Ovary (tissue), 9 donors: ENCODE measurements around the gene CTNNA1. TPM values are rescaled to one million over a fixed set of nuclear protein-coding genes. Genes with fewer than 3 reads are reported as not detected.

Source experiments
- DNase-seq, 5 donors: peaks; one replicate each; pipeline ENCODE4 v3.0.0-alpha.2; 2019 to 2020
- H3K27ac ChIP-seq, 2 donors: fragments of 200-600 bp; one replicate each; pipeline versions ENCODE4 v1.5.1 to v1.8.0; 2019 to 2022
- H3K27me3 ChIP-seq: fragments of 200-600 bp; one replicate; pipeline ENCODE4 v1.8.0; 2022
- H3K36me3 ChIP-seq: fragments of 200-600 bp; sonication (generic); one replicate; pipeline ENCODE4 v1.5.1; 2019
- H3K4me1 ChIP-seq: one replicate; pipeline ENCODE4 v1.8.1; 2013; ENCODE audit warnings: mild to moderate bottlenecking, moderate library complexity; ENCODE audit not compliant: insufficient read depth
- H3K4me3 ChIP-seq: fragments of 200-600 bp; sonication (generic); one replicate; pipeline ENCODE4 v1.5.1; 2017
- H3K9me3 ChIP-seq, 2 donors: fragments of 200-600 bp in 1 of 2; sonication (generic) in 1 of 2; one replicate each; pipeline versions ENCODE4 v1.5.1 to v1.8.1; 2013 to 2019; ENCODE audit warnings: mild to moderate bottlenecking in 1 of 2, moderate library complexity in 1 of 2
- CTCF ChIP-seq, 3 donors: fragments of 450-650 bp in 2 of 3; fragments of 200-600 bp in 1 of 3; IDR thresholded peaks; one replicate each; pipeline versions ENCODE4 v1.5.1 to v1.8.0; 2016 to 2022; ENCODE audit warnings: antibody characterized with exemption in 3 of 3, mild to moderate bottlenecking in 1 of 3
- EP300 ChIP-seq: sonication (generic); formaldehyde crosslinking; IDR thresholded peaks from one replicate; pipeline ENCODE4 v1.6.1; 2017; ENCODE audit warnings: antibody characterized with exemption
- POLR2A ChIP-seq: fragments of 450-650 bp; IDR thresholded peaks from one replicate; pipeline ENCODE4 v1.6.1; 2017; ENCODE audit warnings: antibody characterized with exemption, mild to moderate bottlenecking, moderate library complexity
- WGBS, 3 donors: extraction: QIAGEN DNeasy Blood & Tissue Kit in 1 of 3; methylation state at CpG; one replicate each; pipeline versions ENCODE4 v1.1.5 to v1.1.7; 2013 to 2017; 5-methylcytosine and 5-hydroxymethylcytosine counted together
- intact Hi-C, 4 donors: fragments of 100-400 bp; cut with DNase I; formaldehyde crosslinking; loops; one replicate each; pipeline versions ENCODE4 v1.11.0 to v1.15.1; 2022 to 2023
- polyA plus RNA-seq, 2 donors: library from polyadenylated mRNA; stranded (reverse); fragments of 200-250 nt in 1 of 2; fragments of 350-450 nt in 1 of 2; fragmentation: Illumina TruSeq in 1 of 2; extraction: RNeasy Lipid Tissue Mini Kit (QIAGEN cat#74804) in 1 of 2; gene quantifications; one replicate each; pipeline ENCODE4 v1.2.3, GENCODE V29; 2013 to 2014
- total RNA-seq, 7 donors: library from RNA; depleted of rRNA in 2 of 7; stranded (reverse); fragments of >200 nt in 2 of 7; fragmentation: NEBNext Ultra II Directional in 3 of 7; extraction: Animal tissue kit (Norgen Biotek cat#: 25700) in 3 of 7; gene quantifications; one replicate each; pipeline versions ENCODE4 v1.1.0 to v1.2.4, GENCODE V29; 2016 to 2023
- donor health status: DM: no; HTN: no; CAD: no; lungs with moderate emphysema.
- donor health status: DM: no; HTN: no; CAD: no.
- donor health status: Bipolar disorder and iron deficiency.
- donor health status: DM: yes; HTN: yes; CAD: no.
- donor health status: DM: no; HTN: no; CAD: no.
- donor health status: DM: yes; HTN: yes; CAD: no.

CTNNA1 gene
- total and polyA plus RNA-seq, 9 donors = 125 to 306 (median 230) TPM

DNA sequence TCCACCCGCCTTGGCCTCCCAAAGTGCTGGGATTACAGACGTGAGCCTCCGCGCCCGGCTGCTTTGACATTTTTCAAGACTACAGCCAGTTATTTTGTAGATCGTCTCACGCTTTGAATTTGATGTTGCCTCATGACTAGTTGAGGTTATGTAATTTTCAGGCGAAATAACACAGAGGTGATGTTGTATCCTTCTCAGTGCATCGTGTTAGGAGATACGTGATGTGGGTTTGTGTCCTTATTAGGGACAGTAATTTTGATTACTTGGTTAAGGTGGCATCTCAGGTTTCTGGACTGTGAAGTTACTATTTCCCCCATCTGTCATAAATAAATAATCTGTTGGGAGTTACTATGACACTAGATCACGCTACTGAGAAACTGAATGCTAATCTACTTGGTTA, 25.0 kb downstream of the CTNNA1 start:
- no peak overlapping the region for H3K27ac ChIP-seq
- no peaks in the 10 kb centered on the region for H3K27me3 ChIP-seq
- TF ChIP-seq CTCF (IDR thresholded peaks at IDR 0.05) (no peak), POLR2A (no peak), EP300 (no peak)
- peaks cover 2% of the 10 kb centered on the region for H3K4me1 ChIP-seq
- no peaks in the 10 kb centered on the region for H3K9me3 ChIP-seq
- no peak for DNase-seq
- intact Hi-C loops = no loop called here
- H3K36me3 ChIP-seq = no peaks in the 10 kb centered on the region
- no peak overlapping the region for H3K4me3 ChIP-seq
- WGBS, 3 donors = 96 to 98% (median 97%) methylated on average over 11 of the region's 11 CpGs

- TF ChIP-seq CTCF (IDR thresholded peaks at IDR 0.05) = no peak
- no peak for TF ChIP-seq POLR2A
- TF ChIP-seq EP300 = no peak
- H3K9me3 ChIP-seq = no peaks in the 10 kb centered on the region
- H3K27ac ChIP-seq = no peak overlapping the region
- 90 to 92% (median 90%) methylated on average over 7 of the region's 7 CpGs for WGBS, 3 donors
- H3K36me3 ChIP-seq = no peaks in the 10 kb centered on the region
- no peak for DNase-seq
- peaks cover 1% of the 10 kb centered on the region for H3K4me1 ChIP-seq
- H3K27me3 ChIP-seq = no peaks in the 10 kb centered on the region
- H3K4me3 ChIP-seq = no peak overlapping the region
- intact Hi-C loops = no loop called here
These were observed 30.8 kb downstream of the CTNNA1 start for GRCh38 chr5:138783976-138784375.

DNA sequence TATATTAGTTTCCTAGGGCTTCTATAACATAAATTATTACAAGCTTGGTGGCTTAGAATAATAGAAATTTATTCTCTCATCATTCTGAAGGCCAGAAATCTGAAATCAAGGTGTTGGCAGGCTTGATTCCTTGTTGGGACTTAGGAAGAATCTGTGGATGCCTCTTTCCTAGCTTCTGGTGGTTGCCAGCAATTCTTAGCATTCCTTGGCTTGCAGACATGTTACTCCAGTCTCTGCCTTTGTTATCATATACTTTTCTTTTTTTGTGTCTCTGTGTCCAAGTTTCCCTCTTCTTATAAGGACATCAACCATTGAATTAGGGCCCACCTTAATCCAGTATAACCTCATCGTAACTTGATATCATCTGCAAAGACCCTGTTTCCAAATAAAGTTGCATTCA, 31.4 kb downstream of the CTNNA1 start:
- intact Hi-C loops = no loop called here
- Histone ChIP-seq H3K4me1 (peaks cover 1% of the 10 kb centered on the region), H3K9me3 (no peaks in the 10 kb centered on the region), H3K27ac (no peak overlapping the region), H3K27me3 (no peaks in the 10 kb centered on the region), H3K4me3 (no peak overlapping the region), H3K36me3 (no peaks in the 10 kb centered on the region)
- 84 to 98% (median 84%) methylated on average over 1 of the region's 1 CpG for WGBS, 3 donors
- TF ChIP-seq CTCF (IDR thresholded peaks at IDR 0.05) = no peak
- TF ChIP-seq POLR2A = no peak
- no peak for TF ChIP-seq EP300
- no peak for DNase-seq

DNA sequence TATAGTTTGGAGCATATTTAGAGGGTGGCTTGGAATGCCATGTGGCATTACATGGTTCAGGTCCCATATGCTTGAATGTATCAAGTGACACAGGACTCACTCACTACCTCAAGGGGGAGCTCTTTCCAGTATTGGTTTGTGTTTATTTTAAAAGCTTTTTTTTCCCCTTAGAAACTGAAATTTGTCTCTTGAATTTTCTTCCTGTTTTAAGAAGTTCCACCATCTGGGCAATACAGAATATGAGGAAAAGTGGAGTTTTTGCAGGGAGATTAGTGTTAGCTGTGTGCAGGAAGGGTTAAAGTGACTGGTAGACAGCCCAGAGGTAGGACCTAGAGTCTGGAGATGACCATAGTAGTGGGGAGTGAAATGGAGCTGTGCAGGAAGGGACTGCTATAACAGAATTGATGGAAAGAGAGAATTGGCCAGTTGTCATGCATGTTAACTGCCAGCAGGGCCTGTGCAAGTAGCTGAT, 36.6 kb downstream of the CTNNA1 start:
- TF ChIP-seq POLR2A (no peak), CTCF (IDR thresholded peaks at IDR 0.05) (peak in 1 of 3 donors; percentile 9)
- intact Hi-C loops = no loop called here
- Histone ChIP-seq H3K27ac (no peak overlapping the region), H3K36me3 (no peaks in the 10 kb centered on the region), H3K9me3 (no peaks in the 10 kb centered on the region), H3K4me3 (no peak overlapping the region), H3K4me1 (peaks cover 1% of the 10 kb centered on the region), H3K27me3 (no peaks in the 10 kb centered on the region)
- DNase-seq = no peak

GRCh38 chr5:138790684-138791083, 37.5 kb downstream of the CTNNA1 start:
- DNase-seq = no peak
- 63 to 68% (median 68%) methylated on average over 1 of the region's 1 CpG for WGBS, 3 donors
- Histone ChIP-seq H3K4me3 (no peak overlapping the region), H3K36me3 (no peaks in the 10 kb centered on the region), H3K4me1 (peaks cover 1% of the 10 kb centered on the region), H3K27ac (no peak overlapping the region), H3K9me3 (no peaks in the 10 kb centered on the region), H3K27me3 (no peaks in the 10 kb centered on the region)
- intact Hi-C loops = no loop called here
- TF ChIP-seq POLR2A (no peak), CTCF (IDR thresholded peaks at IDR 0.05) (no peak), EP300 (no peak)
